ENCODE data around the gene AKR1B1. TPM values are rescaled to one million over a fixed set of nuclear protein-coding genes. Genes with fewer than 3 reads are reported as not detected.

Gene AKR1B1
- total RNA-seq, 1 experiment from 2014 or later, result 135 TPM

- TF ChIP-seq ATF3 (CRISPR knock-in tag; conservative IDR thresholded peaks at IDR 0.05), result no peak
- TF ChIP-seq PRDM15 (CRISPR knock-in tag; IDR thresholded peaks at IDR 0.05), result no peak
- TF ChIP-seq HMGXB4 (CRISPR knock-in tag; IDR thresholded peaks at IDR 0.05), result no peak
- TF ChIP-seq NFYB (CRISPR knock-in tag; conservative IDR thresholded peaks at IDR 0.05; ENCODE audit: low read depth), result no peak
- TF ChIP-seq FOXK1 (CRISPR knock-in tag; IDR thresholded peaks at IDR 0.05), result no peak
Observed at GRCh38 chr7:134480202-134480601, 21.3 kb upstream of the AKR1B1 start (continued).

GRCh38 chr7:134478707-134479106 is 19.8 kb upstream of the AKR1B1 start:
- no peaks in the 10 kb centered on the region for H3K36me3 Mint-ChIP-seq
- H3K27ac Mint-ChIP-seq, result no peak overlapping the region
- H3K4me1 Mint-ChIP-seq, result peaks cover 19% of the 10 kb centered on the region
- TF ChIP-seq JUN (CRISPR knock-in tag; IDR thresholded peaks at IDR 0.05) (no peak), E2F1 (CRISPR knock-in tag; IDR thresholded peaks at IDR 0.05) (no peak), GABPB1 (CRISPR knock-in tag; IDR thresholded peaks at IDR 0.05) (no peak), NFATC4 (CRISPR knock-in tag; IDR thresholded peaks at IDR 0.05) (no peak), ZNF425 (CRISPR knock-in tag; conservative IDR thresholded peaks at IDR 0.05) (no peak), ATF3 (CRISPR knock-in tag; conservative IDR thresholded peaks at IDR 0.05) (no peak), FOXP4 (CRISPR knock-in tag; IDR thresholded peaks at IDR 0.05) (no peak), SOX15 (CRISPR knock-in tag; IDR thresholded peaks at IDR 0.05) (no peak)
- DNase-seq (ENCODE audit: low spot score) (no peak), ATAC-seq (no peak)
- CTCF ChIA-PET, result interaction anchor here (0.7 to 4.4 kb wide), 3 partner anchors 20 to 70 kb away, joined by 3 to 29 read pairs (median 14); partner anchors contain the start of genes AKR1B1 and AKR1B15
- H3K9me3 Mint-ChIP-seq, result peaks cover 14% of the 10 kb centered on the region
- no peak overlapping the region for H3K4me3 Mint-ChIP-seq
- H3K27me3 Mint-ChIP-seq (ENCODE audit: low read depth), result no peaks in the 10 kb centered on the region
- POLR2A ChIA-PET, result no interaction called here
